GM19328 (cell line): ENCODE data around the gene BFAR.
"Not testable (repeated sequence)": the region's sequence is repeated elsewhere in the genome, so short reads cannot be mapped to it uniquely, and the experiment has no call there.

Experiments used
- ATAC-seq: cut with Tn5 transposase; IDR thresholded peaks from one replicate; pipeline ENCODE4 v1.9.1; 2021; ENCODE audit warnings: mild to moderate bottlenecking, moderate library complexity; ENCODE audit not compliant: unreplicated experiment

The BFAR gene

DNA sequence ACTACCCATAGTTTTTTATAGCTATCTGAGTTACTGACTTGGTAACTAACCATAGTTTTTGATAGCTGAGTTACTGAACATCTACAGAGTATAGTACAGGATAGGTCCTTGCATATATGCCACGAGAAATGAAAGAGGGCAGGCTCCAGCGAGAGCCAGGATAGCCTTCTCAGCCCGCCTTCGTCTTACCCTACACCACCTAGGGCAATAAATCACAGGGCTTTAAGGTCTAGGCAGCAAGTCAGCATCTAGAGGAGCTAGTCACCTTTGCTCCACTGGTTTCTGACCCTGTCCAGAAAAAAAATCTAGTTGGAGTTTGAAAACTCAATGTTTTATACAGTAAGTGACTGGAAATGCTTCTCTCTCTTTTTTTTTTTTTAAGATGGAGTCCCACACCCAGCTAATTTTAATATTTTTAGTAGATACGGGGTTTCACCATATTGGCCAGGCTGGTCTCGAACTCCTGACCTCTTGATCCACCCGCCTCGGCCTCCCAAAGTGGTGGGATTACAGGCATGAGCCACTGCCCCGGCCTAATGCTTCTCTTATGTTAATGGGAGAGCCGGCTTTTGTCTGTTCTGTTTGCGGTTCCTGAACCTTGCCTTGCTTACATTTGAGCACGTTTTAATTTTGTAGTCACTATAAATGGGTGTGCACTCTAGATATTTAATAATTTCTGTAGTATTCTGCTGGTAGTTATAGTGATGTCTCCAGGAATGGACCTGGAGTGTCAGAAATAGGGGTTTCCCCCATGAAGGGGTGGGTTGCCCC is 2.8 kb downstream of the BFAR start:
- ATAC-seq, result no peak

DNA sequence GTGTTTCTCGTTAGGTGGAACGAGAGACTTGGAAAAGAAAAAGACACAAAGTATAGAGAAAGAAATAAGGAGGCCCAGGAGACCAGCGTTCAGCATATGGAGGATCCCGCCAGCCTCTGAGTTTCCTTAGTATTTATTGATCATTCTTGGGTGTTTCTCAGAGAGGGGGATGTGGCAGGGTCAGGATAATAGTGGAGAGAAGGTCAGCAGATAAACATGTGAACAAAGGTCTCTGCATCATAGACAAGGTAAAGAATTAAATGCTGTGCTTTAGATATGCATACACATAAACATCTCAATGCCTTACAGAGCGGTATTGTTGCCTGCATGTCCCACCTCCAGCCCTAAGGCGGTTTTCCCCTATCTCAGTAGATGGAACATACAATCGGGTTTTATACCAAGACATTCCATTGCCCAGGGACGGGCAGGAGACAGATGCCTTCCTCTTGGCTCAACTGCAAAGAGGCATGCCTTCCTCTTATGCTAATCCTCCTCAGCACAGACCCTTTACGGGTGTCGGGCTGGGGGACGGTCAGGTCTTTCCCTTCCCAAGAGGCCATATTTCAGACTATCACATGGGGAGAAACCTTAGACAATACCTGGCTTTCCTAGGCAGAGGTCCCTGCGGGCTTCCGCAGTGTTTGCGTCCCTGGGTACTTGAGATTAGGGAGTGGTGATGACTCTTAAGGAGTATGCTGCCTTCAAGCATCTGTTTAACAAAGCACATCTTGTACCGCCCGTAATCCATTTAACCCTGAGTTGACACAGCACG is 3.6 kb downstream of the BFAR start:
- ATAC-seq, result not testable (repeated sequence)

DNA sequence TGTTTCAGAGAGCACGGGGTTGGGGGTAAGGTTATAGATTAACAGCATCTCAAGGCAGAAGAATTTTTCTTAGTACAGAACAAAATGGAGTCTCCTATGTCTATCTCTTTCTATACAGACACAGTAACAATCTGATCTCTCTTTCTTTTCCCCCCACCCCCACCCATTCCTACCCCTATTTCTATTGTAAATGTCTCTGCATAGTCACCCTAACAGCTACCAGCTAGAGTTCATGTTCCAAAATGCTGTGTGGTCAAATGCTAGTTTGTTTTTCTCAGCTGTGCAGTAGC is 4.1 kb downstream of the BFAR start:
- ATAC-seq, result not testable (repeated sequence)

DNA sequence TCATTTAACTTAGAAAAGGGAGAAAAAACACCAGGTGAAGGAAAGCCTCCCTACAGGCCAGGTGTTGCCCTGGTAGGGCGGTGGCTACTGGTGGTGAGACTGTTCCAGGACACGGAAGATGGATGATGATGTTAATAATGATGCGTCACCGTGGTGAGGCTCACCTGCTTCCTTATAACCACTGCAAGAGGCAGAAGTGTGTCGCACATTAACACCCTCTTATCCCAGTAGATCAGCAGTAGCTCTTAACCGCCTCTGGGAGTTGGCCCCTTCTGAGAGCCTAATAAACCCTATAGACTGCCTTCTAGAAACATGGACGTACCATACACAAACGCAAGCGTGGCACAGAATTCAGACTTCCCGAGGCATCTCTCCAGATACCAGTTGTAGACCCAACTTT is 7.8 kb downstream of the BFAR start:
- no peak for ATAC-seq

DNA sequence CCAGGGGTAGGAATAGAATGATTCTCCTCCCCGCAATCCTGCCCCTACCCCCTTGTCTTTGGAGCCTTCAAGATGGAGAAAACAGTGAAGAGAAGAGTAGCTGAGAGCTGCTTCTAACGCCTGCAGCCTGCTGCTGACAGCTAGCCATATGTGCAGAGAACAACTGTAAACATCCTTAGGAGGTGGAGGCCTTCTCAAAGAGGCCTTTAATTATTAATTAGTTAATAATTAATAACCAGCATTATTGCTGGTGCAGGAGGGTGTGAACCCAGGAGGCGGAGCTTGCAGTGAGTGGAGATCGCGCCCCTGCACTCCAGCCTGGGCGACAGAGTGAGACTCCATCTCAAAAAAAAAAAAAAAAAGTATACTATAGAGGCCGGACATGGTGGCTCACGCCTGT is 8.5 kb downstream of the BFAR start:
- ATAC-seq, result no peak

DNA sequence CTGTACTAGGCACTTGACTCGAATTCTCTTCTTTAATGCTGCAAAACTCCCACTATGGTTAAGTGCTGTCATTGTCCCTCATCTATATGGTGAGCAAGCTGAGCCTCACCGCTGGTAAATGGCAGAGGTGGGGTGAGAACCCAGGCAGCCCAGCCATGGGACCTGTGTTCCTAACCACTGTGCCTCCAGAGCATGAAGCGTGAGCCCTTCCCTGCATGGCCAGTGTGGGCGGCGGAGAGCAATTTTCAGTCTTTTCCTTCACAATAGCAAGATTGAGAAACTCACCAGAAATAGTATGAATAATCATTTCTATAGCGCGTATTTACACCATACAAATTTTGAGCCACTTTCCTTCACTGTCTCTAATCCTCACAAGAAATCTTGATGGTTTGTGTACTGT is 9.2 kb downstream of the BFAR start:
- no peak for ATAC-seq

DNA sequence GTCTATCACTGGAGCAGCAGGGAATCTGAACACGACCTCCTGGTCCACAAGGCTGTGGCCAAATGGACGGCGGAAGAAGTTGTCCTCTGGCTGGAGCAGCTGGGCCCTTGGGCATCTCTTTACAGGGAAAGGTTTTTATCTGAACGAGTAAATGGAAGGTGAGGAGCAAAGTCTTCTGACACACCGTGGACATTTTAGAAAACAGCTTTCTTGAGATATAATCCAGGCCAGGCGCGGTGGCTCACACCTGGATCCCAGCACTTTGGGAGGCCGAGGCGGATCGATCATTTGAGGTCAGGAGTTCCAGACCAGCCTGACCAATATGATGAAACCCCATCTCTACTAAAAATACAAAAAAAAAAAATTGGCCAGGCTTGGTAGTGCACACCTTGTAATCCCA is 17.1 kb downstream of the BFAR start:
- ATAC-seq, result no peak

DNA sequence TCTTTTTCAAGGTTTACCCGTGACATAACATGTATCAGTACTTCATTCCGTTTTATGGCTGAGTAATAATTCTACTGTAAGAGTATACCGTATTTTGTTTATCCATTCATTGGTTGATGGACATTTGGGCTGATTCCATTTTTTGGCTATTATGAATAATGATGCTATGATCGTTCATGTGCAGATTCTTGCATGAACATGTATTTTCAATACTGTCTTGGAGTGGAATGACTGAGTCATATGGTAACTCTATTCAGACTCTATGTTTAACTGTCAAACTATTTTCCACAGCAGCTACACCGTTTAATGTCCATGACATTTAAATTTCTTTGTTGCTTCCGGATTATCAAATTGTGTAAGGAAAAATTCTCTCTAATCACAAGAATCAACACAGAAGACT is 17.9 kb downstream of the BFAR start:
- no peak for ATAC-seq

DNA sequence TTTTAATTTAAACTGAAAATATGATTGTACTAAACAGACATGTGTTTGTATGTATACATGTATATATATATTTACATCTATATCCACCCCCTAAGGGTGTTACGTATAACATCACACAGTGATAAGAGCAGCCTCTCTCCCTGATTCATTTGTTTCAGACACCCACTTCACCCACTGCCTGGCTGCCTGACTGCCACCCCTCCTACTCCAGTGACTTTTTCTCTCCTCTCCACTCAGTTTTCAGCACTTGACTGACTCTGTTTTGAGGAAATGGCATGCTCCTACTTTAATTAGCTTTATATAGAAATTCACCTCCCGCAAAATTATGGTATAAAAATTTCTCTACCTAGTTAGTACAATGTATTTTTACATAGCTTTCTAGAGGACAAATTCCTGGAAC is 20.0 kb downstream of the BFAR start:
- ATAC-seq, result no peak

DNA sequence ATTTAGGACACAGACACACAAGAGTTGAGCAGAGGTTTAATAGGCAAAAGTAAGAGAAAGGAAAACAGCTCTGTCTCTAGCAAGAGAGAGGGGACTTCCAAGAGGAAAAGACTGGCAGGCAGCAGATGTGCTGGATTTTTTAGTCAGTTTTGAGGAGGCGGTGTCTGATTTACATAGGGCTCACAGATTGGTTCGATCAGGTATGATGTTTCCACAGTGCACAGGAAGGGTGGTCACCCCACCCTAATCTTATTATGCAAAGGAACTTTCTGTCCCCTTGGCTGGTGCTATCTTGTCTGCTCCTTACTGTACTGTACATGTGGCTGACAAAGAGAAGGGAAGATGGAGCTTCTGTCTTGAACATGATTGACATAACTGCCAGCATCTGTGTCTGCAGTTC is 25.3 kb downstream of the BFAR start:
- peak; percentile 69 for ATAC-seq

DNA sequence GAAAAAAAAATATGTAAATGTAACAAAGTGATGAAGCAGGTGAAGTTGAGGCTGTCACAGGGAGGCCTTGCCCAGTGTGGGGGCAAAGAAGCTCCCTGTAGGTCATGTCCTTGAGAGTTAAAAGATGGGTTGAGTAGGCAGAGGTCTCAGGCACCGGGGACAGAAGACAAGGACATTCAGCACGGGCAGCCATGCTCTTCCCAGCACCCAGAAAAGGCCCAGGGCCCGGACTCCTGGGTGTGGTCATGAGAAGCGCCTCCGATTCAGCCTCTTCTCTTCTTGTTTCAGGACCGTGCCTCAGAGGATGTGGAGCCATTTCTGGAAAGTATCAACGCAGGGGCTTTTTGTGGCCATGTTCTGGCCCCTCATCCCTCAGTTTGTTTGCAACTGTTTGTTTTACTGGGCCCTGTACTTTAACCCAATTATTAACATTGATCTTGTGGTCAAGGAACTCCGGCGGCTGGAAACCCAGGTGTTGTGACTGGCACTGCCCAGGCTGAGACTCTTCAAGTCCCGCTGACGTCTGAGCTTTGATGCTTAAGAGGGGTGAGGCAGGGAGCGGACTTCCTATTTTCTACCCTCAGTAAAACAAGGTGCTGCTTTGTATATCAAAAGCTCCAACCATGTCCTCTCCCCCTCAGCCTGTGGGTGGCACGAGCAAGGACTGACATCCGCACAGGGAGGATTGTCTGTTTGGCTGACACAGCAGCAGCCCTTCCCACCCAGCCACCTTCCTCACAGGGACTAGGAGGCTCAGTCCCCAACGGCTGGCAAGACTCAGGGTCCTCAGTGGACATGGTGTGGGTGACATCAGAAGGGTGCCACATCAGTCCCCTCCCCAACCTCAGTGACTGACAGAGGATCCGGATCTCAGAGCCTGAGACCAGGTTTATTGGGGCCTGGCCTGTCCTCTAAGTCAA is 34.9 kb downstream of the BFAR start:
- ATAC-seq, result no peak

DNA sequence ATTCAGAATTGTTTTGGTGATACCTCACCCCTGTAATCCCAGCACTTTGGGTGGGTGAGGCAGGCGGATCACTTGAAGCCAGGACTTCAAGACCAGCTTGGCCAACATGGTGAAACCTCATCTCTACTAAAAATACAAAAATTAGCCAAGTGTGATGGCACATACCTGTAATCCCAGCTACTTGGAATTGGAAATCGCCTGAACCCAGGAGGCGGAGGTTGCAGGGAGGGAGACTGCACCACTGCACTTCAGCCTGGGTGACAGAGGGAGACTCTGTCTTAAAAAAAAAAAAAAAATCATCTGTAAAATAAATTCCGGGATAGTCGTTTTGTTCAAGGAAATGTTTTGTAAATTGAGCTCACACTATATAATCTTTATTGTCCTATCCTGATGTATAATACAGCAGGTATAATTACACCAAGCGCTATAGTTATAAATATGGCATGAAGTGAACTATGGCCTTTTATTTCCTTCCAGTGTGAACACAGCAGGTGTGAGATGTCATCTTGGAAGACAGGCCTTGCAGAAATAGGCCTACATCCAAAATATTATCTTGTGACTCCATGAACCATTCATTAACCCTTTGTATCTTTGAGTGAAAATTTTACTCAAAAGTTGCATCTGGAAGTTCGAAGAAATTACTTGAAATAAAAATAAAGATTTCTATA is 35.9 kb downstream of the BFAR start:
- ATAC-seq, result no peak

DNA sequence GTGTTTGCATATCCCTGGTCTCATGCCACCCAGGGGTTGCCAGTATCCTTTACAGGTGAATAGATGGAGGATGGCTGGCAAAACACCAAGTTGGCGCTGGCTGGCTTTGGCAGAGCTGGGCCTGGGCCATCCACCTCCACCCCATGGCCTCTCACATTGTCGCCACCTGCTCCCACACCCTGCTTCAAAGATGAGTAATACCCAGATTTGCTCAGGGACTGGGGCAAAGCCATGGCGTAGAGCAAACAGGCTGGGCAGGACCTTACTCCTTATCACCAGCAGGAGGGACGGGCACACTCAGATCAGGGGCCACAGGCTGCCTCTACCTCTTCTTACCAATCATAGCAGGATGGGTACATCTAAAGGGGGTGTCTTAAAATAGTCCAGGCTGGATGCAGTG is 37.0 kb downstream of the BFAR start:
- ATAC-seq, result no peak

DNA sequence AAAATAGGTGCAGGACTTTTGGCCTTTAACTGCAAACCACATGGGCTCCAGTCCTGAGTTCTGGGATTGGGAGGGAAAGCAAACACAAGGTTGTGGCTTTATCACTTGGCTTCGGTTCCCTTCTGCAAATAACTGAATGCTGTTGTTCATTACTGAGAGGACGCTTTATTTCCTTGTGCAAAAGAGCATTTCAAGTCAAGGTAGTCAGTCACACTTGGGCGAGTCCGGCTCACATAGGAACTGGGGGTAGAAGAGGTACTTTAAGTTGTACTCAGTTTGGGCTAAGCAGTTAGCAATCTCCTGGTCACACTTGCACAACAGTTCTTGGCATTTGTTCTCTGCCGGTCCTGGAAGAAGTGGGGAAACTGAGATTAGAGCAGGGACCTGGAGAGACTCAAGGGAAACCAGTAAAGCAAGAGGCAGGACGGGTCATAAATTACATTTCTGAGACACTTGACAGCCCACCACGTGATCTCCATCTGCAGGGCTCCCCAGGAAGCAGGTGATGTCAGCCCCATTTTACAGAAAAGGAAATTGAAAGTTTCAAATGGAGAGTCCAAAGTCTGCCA is 39.7 kb downstream of the BFAR start:
- peak; percentile 57 for ATAC-seq

DNA sequence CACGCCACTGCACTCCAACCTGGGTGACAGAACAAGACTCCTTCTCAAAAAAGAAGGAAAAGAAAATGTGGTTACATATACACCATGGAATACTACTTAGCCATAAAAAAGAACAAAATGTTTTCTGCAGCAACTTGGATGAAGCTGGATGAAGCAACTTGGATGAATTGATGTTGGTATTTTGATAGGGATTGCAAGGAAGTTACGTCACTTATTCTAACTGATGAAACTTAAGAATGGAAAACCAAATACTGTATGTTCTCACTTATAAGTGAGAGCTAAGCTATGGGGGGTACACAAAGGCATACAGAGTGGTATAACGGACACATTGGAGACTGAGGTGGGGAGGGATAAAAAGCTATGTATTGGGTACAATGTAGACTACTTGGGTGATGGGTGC is 43.9 kb downstream of the BFAR start:
- ATAC-seq, result no peak

DNA sequence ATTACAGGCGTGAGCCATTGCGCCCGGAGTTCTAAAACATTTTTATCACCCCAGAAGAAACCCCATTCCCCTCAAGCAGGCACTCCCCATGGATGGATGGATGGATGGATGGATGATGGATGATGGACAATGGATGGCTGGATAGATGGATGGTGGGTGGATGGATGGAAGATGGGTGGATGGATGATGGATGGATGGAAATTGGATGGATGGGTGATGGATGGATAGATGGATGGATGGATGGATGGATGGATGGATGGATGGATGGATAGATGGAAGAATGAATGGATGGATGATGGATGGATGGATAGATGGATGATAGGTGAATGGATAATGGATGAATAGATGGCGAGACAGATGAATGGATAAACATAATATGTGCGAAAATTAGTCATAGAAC is 44.9 kb downstream of the BFAR start:
- no peak for ATAC-seq

DNA sequence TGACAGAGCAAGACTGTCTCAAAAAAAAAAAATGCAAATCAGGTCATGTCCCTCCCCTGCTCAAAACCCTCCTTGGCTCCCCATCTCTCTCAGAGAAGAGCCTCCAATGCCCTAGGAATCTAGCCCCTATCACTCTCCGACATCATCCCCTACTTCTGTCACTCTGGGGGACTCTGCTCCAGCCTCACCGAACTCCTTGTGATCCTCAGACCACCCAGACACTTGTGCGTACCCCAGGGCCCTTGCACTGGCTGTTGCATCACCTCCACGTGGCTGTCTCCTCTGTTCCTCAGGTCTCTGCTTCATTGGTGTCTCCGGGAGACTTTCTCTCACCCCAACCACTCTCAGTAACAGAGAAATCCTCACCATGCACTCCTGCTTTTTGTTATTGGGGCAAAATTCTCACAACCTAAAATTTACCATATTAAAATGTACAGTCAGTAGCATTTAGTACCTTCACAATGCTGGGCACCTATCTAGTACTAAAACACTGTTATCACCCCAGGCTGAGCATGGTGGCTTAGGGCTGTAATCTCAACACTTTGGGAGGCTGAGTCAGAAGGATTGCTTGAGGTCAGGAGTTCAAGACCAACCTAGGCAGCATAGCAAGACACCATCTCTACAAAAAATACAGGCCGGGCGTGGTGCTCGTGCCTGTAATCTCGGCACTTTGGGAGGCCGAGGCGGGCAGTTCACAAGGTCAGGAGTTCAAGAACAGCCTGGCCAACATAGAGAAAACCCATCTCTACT is 46.2 kb downstream of the BFAR start:
- ATAC-seq, result no peak

DNA sequence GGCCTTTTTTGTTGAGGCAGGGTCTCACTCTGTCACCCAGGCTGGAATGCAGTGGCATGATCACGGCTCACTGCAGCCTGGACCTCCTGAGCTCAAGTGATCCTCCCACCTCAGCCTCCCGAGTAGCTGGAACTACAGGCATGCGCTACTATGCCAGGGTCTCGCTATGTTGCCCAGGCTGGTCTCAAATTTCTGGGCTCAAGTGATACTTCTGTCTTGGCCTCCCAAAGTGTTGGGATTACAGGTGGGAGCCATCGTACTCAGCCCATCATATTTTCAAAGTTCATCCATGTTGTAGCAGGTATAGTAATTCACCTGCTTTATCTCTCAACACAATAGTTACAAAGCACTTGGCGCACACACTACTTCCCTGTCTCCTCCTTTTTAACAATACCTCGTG is 47.6 kb downstream of the BFAR start:
- ATAC-seq, result not testable (repeated sequence)

DNA sequence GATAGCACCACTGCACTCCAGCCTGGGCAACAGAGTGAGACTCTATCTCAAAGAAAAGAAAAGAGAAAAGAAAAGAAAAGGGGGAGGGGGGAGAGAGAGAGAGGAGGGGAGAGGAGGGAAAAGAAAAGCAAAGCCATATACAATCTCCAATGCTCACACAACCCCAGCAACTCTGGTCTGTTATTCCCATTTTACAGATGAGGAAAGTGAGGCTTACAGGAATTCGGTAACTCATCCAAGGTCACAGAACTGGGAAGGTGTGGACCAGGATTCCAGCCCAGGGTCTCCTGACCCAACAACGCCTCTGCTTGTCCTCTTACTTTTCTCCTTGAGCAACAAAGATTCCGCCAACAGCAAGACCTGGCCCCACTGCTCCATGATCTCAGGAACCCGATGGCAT is 48.4 kb downstream of the BFAR start:
- no peak for ATAC-seq

DNA sequence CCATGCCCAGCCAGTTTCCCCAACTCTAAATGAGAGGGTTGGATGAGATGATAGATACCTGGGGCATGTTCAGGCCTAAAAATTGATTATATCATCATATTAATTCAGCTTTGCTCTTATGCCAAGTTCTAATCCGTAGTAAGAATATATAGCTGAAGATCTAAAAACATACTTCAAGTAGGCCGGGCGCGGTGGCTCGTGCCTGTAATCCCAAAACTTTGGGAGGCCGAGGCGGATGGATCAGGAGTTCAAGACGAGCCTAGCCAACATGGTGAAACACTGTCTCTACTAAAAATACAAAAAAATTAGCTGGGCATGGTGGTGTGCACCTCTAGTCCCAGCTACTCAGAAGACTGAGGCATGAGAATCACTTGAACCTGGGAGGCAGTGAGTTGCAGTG is 49.4 kb downstream of the BFAR start:
- ATAC-seq, result no peak
